Gastroesophageal sphincter (tissue), 4 donors: ENCODE results near the gene CGNL1. TPM values are rescaled to one million over a fixed set of nuclear protein-coding genes. Genes with fewer than 3 reads are reported as not detected.
A peak's percentile ranks its signal among the peaks of the same experiment; 100 is the strongest.

ENCODE experiments used
- ATAC-seq: fragments of 150-250 bp; one replicate; pipeline ENCODE4 v1.9.1; 2016; ENCODE audit warnings: mild to moderate bottlenecking, moderate library complexity
- H3K27ac ChIP-seq, 4 donors: fragments of 200-600 bp; sonication (generic) in 3 of 4; 1 replicate in 3 of 4; 2 replicates in 1 of 4; pipeline ENCODE4 v1.5.1; 2016 to 2019
- H3K27me3 ChIP-seq: fragments of 200-600 bp; sonication (generic); one replicate; pipeline ENCODE4 v1.5.1; 2019
- H3K36me3 ChIP-seq, 2 donors: fragments of 200-600 bp; sonication (generic); one replicate each; pipeline ENCODE4 v1.5.1; 2019; ENCODE audit warnings: control low read depth in 1 of 2
- H3K4me1 ChIP-seq, 3 donors: fragments of 200-600 bp; sonication (generic); 1 replicate in 2 of 3; 2 replicates in 1 of 3; pipeline ENCODE4 v1.5.1; 2016 to 2019; ENCODE audit warnings: control low read depth in 2 of 3
- H3K4me3 ChIP-seq, 2 donors: fragments of 200-600 bp; sonication (generic); one replicate each; pipeline ENCODE4 v1.5.1; 2019; ENCODE audit warnings: mild to moderate bottlenecking in 1 of 2, moderate library complexity in 1 of 2
- H3K9me3 ChIP-seq, 3 donors: fragments of 200-600 bp; sonication (generic); one replicate each; pipeline ENCODE4 v1.5.1; 2017 to 2019; ENCODE audit warnings: control low read depth in 2 of 3
- CTCF ChIP-seq, 4 experiments: fragments of 200-600 bp in 2 of 4; fragments of 450-650 bp in 2 of 4; sonication (generic) in 1 of 4; IDR thresholded peaks; one replicate each; pipeline ENCODE4 v1.5.1; 2017 to 2019; ENCODE audit warnings: antibody characterized with exemption in 4 of 4, mild to moderate bottlenecking in 2 of 4, moderate library complexity in 2 of 4
- EP300 ChIP-seq: sonication (generic); formaldehyde crosslinking; IDR thresholded peaks from one replicate; pipeline ENCODE4 v1.6.1; 2017; ENCODE audit warnings: antibody characterized with exemption, mild to moderate bottlenecking
- POLR2A ChIP-seq, 2 donors: fragments of 450-650 bp; IDR thresholded peaks; one replicate each; pipeline ENCODE4 v1.6.1; 2017; ENCODE audit warnings: antibody characterized with exemption in 2 of 2, mild to moderate bottlenecking in 2 of 2, moderate library complexity in 1 of 2
- POLR2AphosphoS5 ChIP-seq: sonication (generic); formaldehyde crosslinking; IDR thresholded peaks from one replicate; pipeline ENCODE4 v1.6.1; 2017; ENCODE audit warnings: antibody characterized with exemption
- WGBS, 2 donors: methylation state at CpG; one replicate each; pipeline ENCODE4 v1.1.5; 2018; ENCODE audit warnings: low coverage in 1 of 2; 5-methylcytosine and 5-hydroxymethylcytosine counted together
- total RNA-seq, 4 donors: library from RNA; depleted of rRNA; stranded (reverse); fragments of >200 nt; gene quantifications; one replicate each; pipeline ENCODE4 v1.1.0, GENCODE V29; 2016

Gene CGNL1
- total RNA-seq, 4 donors from 2014 or later: 8.5 to 36.4 (median 16.7) TPM

DNA sequence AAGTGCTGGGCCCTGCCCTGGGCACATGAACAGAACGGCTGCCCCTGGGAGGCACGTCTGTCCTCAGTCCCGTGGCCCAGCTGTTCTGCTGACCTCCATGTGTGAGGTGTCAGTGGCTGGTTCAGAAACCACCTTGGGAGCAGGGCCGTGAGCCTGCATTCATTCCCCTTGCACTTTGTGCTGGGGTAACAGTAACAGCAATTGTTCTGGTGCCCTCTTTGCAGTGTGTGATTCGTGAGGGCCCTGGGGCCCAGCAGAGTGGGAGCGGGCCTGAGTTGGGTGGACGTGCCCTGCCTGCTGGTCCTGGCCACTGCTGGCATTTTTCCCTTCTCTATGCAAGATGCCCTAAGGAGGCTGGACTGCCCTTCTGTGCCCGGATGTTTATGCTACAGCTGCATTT lies 165.0 kb downstream of the CGNL1 start:
- Histone ChIP-seq H3K27me3 (no peaks in the 10 kb centered on the region), H3K4me3 (no peak overlapping the region), H3K27ac (no peak overlapping the region), H3K4me1 (peaks cover 0 to 11% (median 0%) of the 10 kb centered on the region in 3 donors), H3K9me3 (no peaks in the 10 kb centered on the region), H3K36me3 (peaks cover 0 to 28% of the 10 kb centered on the region in 2 donors)
- TF ChIP-seq CTCF (IDR thresholded peaks at IDR 0.05) (no peak), POLR2AphosphoS5 (no peak), EP300 (no peak), POLR2A (IDR thresholded peaks at IDR 0.05) (no peak)
- WGBS, 2 donors: 80% methylated on average over 1 of the region's 8 CpGs; no CpG with 5 or more reads in 1 of the 2 donors
- no peak for ATAC-seq

DNA sequence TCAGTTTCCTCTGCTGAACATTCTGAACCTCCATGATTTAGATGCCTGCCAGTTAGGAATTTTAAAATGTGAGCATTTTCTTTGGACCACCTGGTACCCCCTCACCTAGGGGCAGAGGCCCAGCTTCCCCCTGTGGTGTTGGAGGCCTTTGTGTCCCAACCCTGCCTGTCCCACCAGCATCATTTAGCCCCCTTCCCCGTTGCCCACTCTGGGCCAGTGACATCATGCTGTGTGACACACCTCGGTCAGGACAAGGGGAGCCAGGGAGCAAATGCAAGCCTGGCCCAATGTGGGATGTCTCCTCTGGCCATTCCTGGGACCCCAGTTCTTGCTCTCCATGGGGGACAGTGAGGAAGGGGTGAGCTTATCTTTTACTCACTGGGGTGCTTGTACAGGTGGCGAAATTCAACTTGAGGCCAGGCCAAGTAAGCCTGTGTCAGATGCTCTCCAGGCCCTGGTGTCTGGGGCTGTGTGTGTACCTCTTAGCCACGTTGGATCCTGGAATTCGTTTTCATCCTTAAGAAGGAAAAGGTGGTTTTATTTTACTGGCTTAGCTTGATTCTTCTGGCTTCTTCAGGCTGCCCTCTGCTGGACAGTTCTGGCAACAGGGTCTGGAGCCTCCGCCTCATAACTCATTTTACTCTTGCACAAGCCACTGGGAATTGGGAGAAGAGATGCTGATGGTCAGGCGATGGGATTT lies 165.7 kb downstream of the CGNL1 start:
- no peak overlapping the region for H3K4me3 ChIP-seq
- H3K4me1 ChIP-seq: peaks cover 0 to 11% (median 0%) of the 10 kb centered on the region in 3 donors
- no peak overlapping the region for H3K27ac ChIP-seq
- WGBS, 2 donors: 7 to 33% methylated on average over 1 to 4 of the region's 7 CpGs
- no peak for TF ChIP-seq POLR2A (IDR thresholded peaks at IDR 0.05)
- TF ChIP-seq CTCF (IDR thresholded peaks at IDR 0.05): peak; percentile 53 to 78 (median 66)
- peak; percentile 60 for ATAC-seq
- H3K36me3 ChIP-seq: peaks cover 0 to 31% of the 10 kb centered on the region in 2 donors
- H3K9me3 ChIP-seq: no peaks in the 10 kb centered on the region
- no peaks in the 10 kb centered on the region for H3K27me3 ChIP-seq

GRCh38 chr15:57542505-57542817 lies 166.2 kb downstream of the CGNL1 start:
- Histone ChIP-seq H3K27ac (no peak overlapping the region), H3K36me3 (peaks cover 0 to 37% of the 10 kb centered on the region in 2 donors), H3K27me3 (no peaks in the 10 kb centered on the region), H3K4me1 (peaks cover 0 to 11% (median 0%) of the 10 kb centered on the region in 3 donors), H3K4me3 (no peak overlapping the region), H3K9me3 (no peaks in the 10 kb centered on the region)
- 56 to 61% methylated on average over 2 to 3 of the region's 4 CpGs for WGBS, 2 donors
- ATAC-seq: no peak
- TF ChIP-seq POLR2A (IDR thresholded peaks at IDR 0.05): no peak
- TF ChIP-seq EP300: no peak
- TF ChIP-seq CTCF (IDR thresholded peaks at IDR 0.05): no peak
- TF ChIP-seq POLR2AphosphoS5: no peak

- Histone ChIP-seq H3K9me3 (no peaks in the 10 kb centered on the region), H3K27me3 (no peaks in the 10 kb centered on the region), H3K36me3 (peaks cover 0 to 41% of the 10 kb centered on the region in 2 donors), H3K27ac (no peak overlapping the region), H3K4me1 (peaks cover 0 to 11% (median 0%) of the 10 kb centered on the region in 3 donors), H3K4me3 (no peak overlapping the region)
- WGBS, 2 donors: 44 to 74% methylated on average over 6 of the region's 11 CpGs
- no peak for ATAC-seq
- TF ChIP-seq CTCF (IDR thresholded peaks at IDR 0.05) (no peak), POLR2A (IDR thresholded peaks at IDR 0.05) (no peak), EP300 (no peak), POLR2AphosphoS5 (no peak)
Measured at GRCh38 chr15:57544848-57545480, 168.7 kb downstream of the CGNL1 start.

DNA sequence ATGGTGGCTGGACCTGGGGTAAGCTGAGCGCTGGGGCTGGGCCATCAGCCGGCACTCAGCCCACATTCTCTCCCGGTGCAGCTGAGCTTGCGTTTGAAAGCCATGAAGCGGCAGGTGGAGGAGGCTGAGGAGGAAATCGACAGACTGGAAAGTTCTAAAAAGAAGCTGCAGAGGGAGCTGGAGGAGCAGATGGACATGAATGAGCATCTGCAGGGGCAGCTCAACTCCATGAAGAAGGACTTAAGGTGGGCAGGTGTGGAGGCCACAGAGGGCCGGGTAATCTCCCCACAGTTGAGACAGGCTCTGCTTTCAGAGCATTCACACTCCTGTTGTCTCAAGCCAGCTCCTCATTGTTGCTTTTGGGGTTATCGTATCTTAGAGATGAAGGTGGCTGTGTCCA lies 169.7 kb downstream of the CGNL1 start:
- no peaks in the 10 kb centered on the region for H3K27me3 ChIP-seq
- WGBS, 2 donors: 78 to 95% methylated on average over 3 to 4 of the region's 8 CpGs
- no peak for TF ChIP-seq POLR2A (IDR thresholded peaks at IDR 0.05)
- TF ChIP-seq EP300: no peak
- TF ChIP-seq CTCF (IDR thresholded peaks at IDR 0.05): no peak
- no peak for TF ChIP-seq POLR2AphosphoS5
- peaks cover 4 to 20% (median 7%) of the 10 kb centered on the region in 3 donors for H3K4me1 ChIP-seq
- no peak overlapping the region for H3K27ac ChIP-seq
- peaks cover 0 to 41% of the 10 kb centered on the region in 2 donors for H3K36me3 ChIP-seq
- H3K4me3 ChIP-seq: no peak overlapping the region
- ATAC-seq: no peak
- H3K9me3 ChIP-seq: no peaks in the 10 kb centered on the region
